NK-92 (cell line): Measurements from ENCODE around the gene TRAF3.
"Not testable (repeated sequence)": the region's sequence is repeated elsewhere in the genome, so short reads cannot be mapped to it uniquely, and the experiment has no call there.

Experiments
- DNase-seq: peaks from one replicate; lab custom pipeline; 2025; ENCODE audit not compliant: unreplicated experiment; lab: John Stamatoyannopoulos, UW

TRAF3 gene

GRCh38 chr14:102863381-102863780 lies 86.1 kb downstream of the TRAF3 start:
- no peak for DNase-seq

GRCh38 chr14:102865916-102866315 lies 88.7 kb downstream of the TRAF3 start:
- DNase-seq: not testable (repeated sequence)

- no peak for DNase-seq
These were observed 89.9 kb downstream of the TRAF3 start for GRCh38 chr14:102866982-102867761.

- no peak for DNase-seq
These were observed 90.8 kb downstream of the TRAF3 start for GRCh38 chr14:102867826-102868580.

- DNase-seq: no peak
These were observed 91.8 kb downstream of the TRAF3 start for GRCh38 chr14:102868956-102869547.

GRCh38 chr14:102870246-102870645 lies 93.0 kb downstream of the TRAF3 start:
- no peak for DNase-seq

- no peak for DNase-seq
These were observed 94.0 kb downstream of the TRAF3 start for GRCh38 chr14:102870994-102871831.

- DNase-seq: no peak
These were observed 94.8 kb downstream of the TRAF3 start for GRCh38 chr14:102872020-102872419.

- no peak for DNase-seq
These were observed 95.9 kb downstream of the TRAF3 start for GRCh38 chr14:102873131-102873530.

- DNase-seq: no peak
These were observed 96.4 kb downstream of the TRAF3 start for GRCh38 chr14:102873546-102874061.

- DNase-seq: no peak
These were observed 98.4 kb downstream of the TRAF3 start for GRCh38 chr14:102875652-102876051.

GRCh38 chr14:102877511-102877910 lies 100.3 kb downstream of the TRAF3 start:
- not testable (repeated sequence) for DNase-seq

GRCh38 chr14:102878174-102878969 lies 101.1 kb downstream of the TRAF3 start:
- no peak for DNase-seq

- DNase-seq: no peak
These were observed 101.8 kb downstream of the TRAF3 start for GRCh38 chr14:102878970-102879460.

- DNase-seq: no peak
These were observed 105.1 kb downstream of the TRAF3 start for GRCh38 chr14:102882226-102882906.

GRCh38 chr14:102883089-102883541 lies 105.9 kb downstream of the TRAF3 start:
- DNase-seq: no peak

GRCh38 chr14:102883554-102883953 lies 106.3 kb downstream of the TRAF3 start:
- DNase-seq: no peak

GRCh38 chr14:102885737-102886447 lies 108.6 kb downstream of the TRAF3 start:
- no peak for DNase-seq

GRCh38 chr14:102888748-102889147 lies 111.5 kb downstream of the TRAF3 start:
- no peak for DNase-seq
